Adipocyte (in vitro differentiated cells): ENCODE results near the gene COA3.

Experiments used
- DNase-seq: peaks from one replicate; pipeline ENCODE4 v3.0.0-alpha.2; 2015; ENCODE audit warnings: low read depth
- H3K27me3 ChIP-seq: replicated peaks from 2 replicates; pipeline ENCODE4 v1.7.0; 2013; ENCODE audit warnings: mild to moderate bottlenecking, low read length, moderate library complexity; ENCODE audit not compliant: control insufficient read depth, insufficient read depth
- H3K36me3 ChIP-seq: 2 replicates; pipeline ENCODE4 v1.7.0; 2013; ENCODE audit warnings: low read length, mild to moderate bottlenecking, moderate library complexity; ENCODE audit not compliant: control insufficient read depth, insufficient read depth, severe bottlenecking
- H3K4me1 ChIP-seq: 2 replicates; pipeline ENCODE4 v1.7.0; 2013; ENCODE audit warnings: mild to moderate bottlenecking, low read length, moderate library complexity; ENCODE audit not compliant: control insufficient read depth, insufficient read depth
- H3K4me3 ChIP-seq: 2 replicates; pipeline ENCODE4 v1.7.0; 2013; ENCODE audit warnings: mild to moderate bottlenecking, low read length, moderate library complexity
- H3K9ac ChIP-seq: 2 replicates; pipeline ENCODE4 v1.7.0; 2013; ENCODE audit warnings: mild to moderate bottlenecking, low read length, moderate library complexity
- H3K9me3 ChIP-seq: 2 replicates; pipeline ENCODE4 v1.7.0; 2013; ENCODE audit warnings: mild to moderate bottlenecking, low read length, moderate library complexity; ENCODE audit not compliant: control insufficient read depth

The COA3 gene, protein sequence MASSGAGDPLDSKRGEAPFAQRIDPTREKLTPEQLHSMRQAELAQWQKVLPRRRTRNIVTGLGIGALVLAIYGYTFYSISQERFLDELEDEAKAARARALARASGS

GRCh38 chr17:42798383-42799380 is at the start of gene COA3, which contains the start of gene CNTD1:
COA3 (minus strand) TSS chr17:42798704; CDS start chr17:42798681, 23 bp downstream.
CNTD1 (plus strand) TSS chr17:42798861; CDS start chr17:42799068, 207 bp downstream.
- Histone ChIP-seq H3K27me3 (no peaks in the 10 kb centered on the region), H3K9ac (peak within 1 kb of the TSS; percentile 98), H3K4me1 (peaks cover 27% of the 10 kb centered on the region), H3K9me3 (no peaks in the 10 kb centered on the region), H3K4me3 (peak within 1 kb of the TSS; percentile 96), H3K36me3 (peaks cover 3% of the 10 kb centered on the region)
- peak; percentile 96 for DNase-seq

- H3K36me3 ChIP-seq, result peaks cover 25% of the 10 kb centered on the region
- no peaks in the 10 kb centered on the region for H3K27me3 ChIP-seq
- H3K9ac ChIP-seq, result peak overlapping the region; percentile 84
- H3K4me3 ChIP-seq, result no peak overlapping the region
- peaks cover 75% of the 10 kb centered on the region for H3K4me1 ChIP-seq
- no peak for DNase-seq
- no peaks in the 10 kb centered on the region for H3K9me3 ChIP-seq
These were observed 49.6 kb upstream of the COA3 start for GRCh38 chr17:42848093-42848492.

GRCh38 chr17:42846594-42847280 is 48.2 kb upstream of the COA3 start:
- peak; percentile 39 for DNase-seq
- H3K9ac ChIP-seq, result peak overlapping the region; percentile 84
- H3K4me1 ChIP-seq, result peaks cover 85% of the 10 kb centered on the region
- no peaks in the 10 kb centered on the region for H3K9me3 ChIP-seq
- H3K27me3 ChIP-seq, result no peaks in the 10 kb centered on the region
- H3K4me3 ChIP-seq, result peak overlapping the region; percentile 43
- peaks cover 37% of the 10 kb centered on the region for H3K36me3 ChIP-seq

DNA sequence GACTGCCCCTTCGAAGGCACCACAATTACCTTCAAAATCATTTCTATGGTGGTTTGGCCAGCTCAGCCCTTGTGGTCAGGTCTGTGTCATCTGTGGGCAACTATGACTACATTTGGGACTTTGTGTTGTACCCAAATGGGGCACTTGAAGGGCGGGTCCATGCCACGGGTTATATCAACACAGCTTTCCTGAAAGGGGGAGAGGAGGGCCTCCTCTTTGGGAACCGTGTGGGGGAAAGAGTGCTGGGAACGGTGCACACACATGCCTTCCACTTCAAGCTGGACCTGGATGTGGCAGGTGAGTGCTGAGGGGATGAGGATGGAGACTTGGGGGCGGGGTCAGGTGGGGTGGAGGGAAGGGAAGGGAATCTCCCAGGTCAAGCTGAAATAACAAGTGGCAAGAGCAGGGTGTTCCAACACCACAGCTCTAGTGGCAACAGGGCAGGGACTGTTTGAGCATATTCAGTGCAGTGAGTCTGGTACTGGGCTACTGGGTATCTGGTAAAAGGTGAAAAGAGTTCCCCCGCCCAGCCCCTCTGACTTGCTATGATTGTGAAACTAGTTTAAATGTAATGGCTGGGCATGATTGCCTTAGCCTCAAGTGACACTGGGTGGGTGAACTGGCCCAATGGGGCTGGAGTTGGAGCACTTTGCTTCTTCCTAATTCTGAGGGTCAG is 47.6 kb upstream of the COA3 start:
- DNase-seq, result no peak
- Histone ChIP-seq H3K27me3 (no peaks in the 10 kb centered on the region), H3K36me3 (peaks cover 44% of the 10 kb centered on the region), H3K4me3 (no peak overlapping the region), H3K9me3 (no peaks in the 10 kb centered on the region), H3K9ac (peak overlapping the region; percentile 84), H3K4me1 (peaks cover 85% of the 10 kb centered on the region)

DNA sequence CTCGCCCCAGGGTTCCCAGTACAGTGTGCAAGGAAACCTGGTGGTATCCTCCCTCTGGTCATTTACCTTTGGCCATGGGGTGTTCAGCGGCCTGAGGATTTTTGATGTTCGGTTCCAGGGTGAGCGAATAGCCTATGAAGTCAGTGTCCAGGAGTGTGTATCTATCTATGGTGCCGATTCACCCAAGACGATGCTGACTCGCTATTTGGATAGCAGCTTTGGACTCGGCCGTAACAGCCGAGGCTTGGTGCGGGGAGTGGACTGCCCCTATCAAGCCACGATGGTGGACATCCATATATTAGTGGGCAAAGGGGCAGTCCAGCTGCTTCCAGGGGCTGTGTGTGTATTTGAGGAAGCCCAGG is 47.0 kb upstream of the COA3 start:
- no peak for DNase-seq
- Histone ChIP-seq H3K9ac (peak overlapping the region; percentile 84), H3K9me3 (no peaks in the 10 kb centered on the region), H3K4me1 (peaks cover 82% of the 10 kb centered on the region), H3K4me3 (peak overlapping the region; percentile 27), H3K27me3 (no peaks in the 10 kb centered on the region), H3K36me3 (peaks cover 49% of the 10 kb centered on the region)

- Histone ChIP-seq H3K4me3 (peak overlapping the region; percentile 27), H3K36me3 (peaks cover 53% of the 10 kb centered on the region), H3K27me3 (no peaks in the 10 kb centered on the region), H3K9ac (peak overlapping the region; percentile 84), H3K9me3 (no peaks in the 10 kb centered on the region), H3K4me1 (peaks cover 76% of the 10 kb centered on the region)
- DNase-seq, result no peak
These were observed 46.5 kb upstream of the COA3 start for GRCh38 chr17:42844761-42845555.

- Histone ChIP-seq H3K27me3 (no peaks in the 10 kb centered on the region), H3K4me3 (peak within 1 kb of the TSS; percentile 27), H3K9ac (peak within 1 kb of the TSS; percentile 84), H3K36me3 (peaks cover 57% of the 10 kb centered on the region), H3K4me1 (peaks cover 69% of the 10 kb centered on the region), H3K9me3 (no peaks in the 10 kb centered on the region)
- no peak for DNase-seq
These were observed 45.8 kb upstream of the COA3 start, which contains the start of gene AOC2 for GRCh38 chr17:42844271-42844670. AOC2 (plus strand) TSS chr17:42844580; CDS start chr17:42844627, 47 bp downstream.

- H3K9me3 ChIP-seq, result no peaks in the 10 kb centered on the region
- no peak overlapping the region for H3K4me3 ChIP-seq
- peaks cover 61% of the 10 kb centered on the region for H3K4me1 ChIP-seq
- peak; percentile 82 for DNase-seq
- H3K9ac ChIP-seq, result peak overlapping the region; percentile 84
- H3K27me3 ChIP-seq, result no peaks in the 10 kb centered on the region
- peaks cover 66% of the 10 kb centered on the region for H3K36me3 ChIP-seq
These were observed 44.9 kb upstream of the COA3 start for GRCh38 chr17:42843358-42843934.

GRCh38 chr17:42841975-42842685 is 43.6 kb upstream of the COA3 start:
- peaks cover 79% of the 10 kb centered on the region for H3K36me3 ChIP-seq
- no peak overlapping the region for H3K4me3 ChIP-seq
- DNase-seq, result no peak
- no peaks in the 10 kb centered on the region for H3K27me3 ChIP-seq
- peaks cover 49% of the 10 kb centered on the region for H3K4me1 ChIP-seq
- H3K9me3 ChIP-seq, result no peaks in the 10 kb centered on the region
- peak overlapping the region; percentile 31 for H3K9ac ChIP-seq
